ENCODE measurements around the gene FMO2.

FMO2 gene

GRCh38 chr1:171257607-171258076 is 72.5 kb downstream of the FMO2 start:
- no peak for DNase-seq (ENCODE audit: low spot score)

- DNase-seq (ENCODE audit: low spot score), result no peak
Measured at GRCh38 chr1:171258429-171258828, 73.3 kb downstream of the FMO2 start.

GRCh38 chr1:171258943-171259342 is 73.8 kb downstream of the FMO2 start:
- DNase-seq (ENCODE audit: low spot score), result no peak

All from hematopoietic multipotent progenitor cell treated with erythropoietin and hydrocortisone succinate and interleukin-3 and kit ligand, for 15 days (in vitro differentiated cells).